GM08714 (cell line): ENCODE measurements around the gene CSTPP1.

Experiments
- H3K4me3 ChIP-seq: fragments of 200-500 bp; sonication (Bioruptor generic); 2 replicates; pipeline ENCODE4 v1.5.1; 2014; ENCODE audit warnings: mild to moderate bottlenecking, low read length, inconsistent platforms
- ZNF274 ChIP-seq: IDR thresholded peaks from 2 replicates; pipeline ENCODE4 v1.6.1; 2012; ENCODE audit warnings: mild to moderate bottlenecking, low read depth, low read length

The CSTPP1 gene

GRCh38 chr11:47175746-47176327 is 239.3 kb downstream of the CSTPP1 start:
- H3K4me3 ChIP-seq = peak overlapping the region; percentile 92
- no peak for TF ChIP-seq ZNF274

GRCh38 chr11:47176328-47177228 is 240.0 kb downstream of the CSTPP1 start, which contains the start of gene ARFGAP2:
TSS of gene ARFGAP2 (minus strand) at chr11:47176879. CDS start at chr11:47176853, 26 bp downstream.
- no peak for TF ChIP-seq ZNF274
- peak within 1 kb of the TSS; percentile 92 for H3K4me3 ChIP-seq

- TF ChIP-seq ZNF274 = no peak
- peak overlapping the region; percentile 74; the same call in 1 of the 2 replicates for H3K4me3 ChIP-seq
These were observed 240.8 kb downstream of the CSTPP1 start for GRCh38 chr11:47177229-47177845.

GRCh38 chr11:47177846-47178245 is 241.3 kb downstream of the CSTPP1 start:
- H3K4me3 ChIP-seq = no peak overlapping the region
- no peak for TF ChIP-seq ZNF274

- no peak overlapping the region for H3K4me3 ChIP-seq
These were observed 241.8 kb downstream of the CSTPP1 start for GRCh38 chr11:47178316-47178715.

GRCh38 chr11:47178737-47179654 is 242.4 kb downstream of the CSTPP1 start:
- no peak for TF ChIP-seq ZNF274
- no peak overlapping the region for H3K4me3 ChIP-seq

More at GRCh38 chr11:47178316-47178715, 241.8 kb downstream of the CSTPP1 start:
- no peak for TF ChIP-seq ZNF274

GRCh38 chr11:47179655-47179991 is 243.1 kb downstream of the CSTPP1 start:
- no peak overlapping the region for H3K4me3 ChIP-seq
- TF ChIP-seq ZNF274 = no peak

GRCh38 chr11:47180006-47180787 is 243.6 kb downstream of the CSTPP1 start:
- TF ChIP-seq ZNF274 = no peak
- no peak overlapping the region for H3K4me3 ChIP-seq

GRCh38 chr11:47181271-47181670 is 244.7 kb downstream of the CSTPP1 start:
- H3K4me3 ChIP-seq = no peak overlapping the region
- TF ChIP-seq ZNF274 = no peak

GRCh38 chr11:47182380-47182779 is 245.8 kb downstream of the CSTPP1 start:
- H3K4me3 ChIP-seq = no peak overlapping the region
- TF ChIP-seq ZNF274 = no peak

DNA sequence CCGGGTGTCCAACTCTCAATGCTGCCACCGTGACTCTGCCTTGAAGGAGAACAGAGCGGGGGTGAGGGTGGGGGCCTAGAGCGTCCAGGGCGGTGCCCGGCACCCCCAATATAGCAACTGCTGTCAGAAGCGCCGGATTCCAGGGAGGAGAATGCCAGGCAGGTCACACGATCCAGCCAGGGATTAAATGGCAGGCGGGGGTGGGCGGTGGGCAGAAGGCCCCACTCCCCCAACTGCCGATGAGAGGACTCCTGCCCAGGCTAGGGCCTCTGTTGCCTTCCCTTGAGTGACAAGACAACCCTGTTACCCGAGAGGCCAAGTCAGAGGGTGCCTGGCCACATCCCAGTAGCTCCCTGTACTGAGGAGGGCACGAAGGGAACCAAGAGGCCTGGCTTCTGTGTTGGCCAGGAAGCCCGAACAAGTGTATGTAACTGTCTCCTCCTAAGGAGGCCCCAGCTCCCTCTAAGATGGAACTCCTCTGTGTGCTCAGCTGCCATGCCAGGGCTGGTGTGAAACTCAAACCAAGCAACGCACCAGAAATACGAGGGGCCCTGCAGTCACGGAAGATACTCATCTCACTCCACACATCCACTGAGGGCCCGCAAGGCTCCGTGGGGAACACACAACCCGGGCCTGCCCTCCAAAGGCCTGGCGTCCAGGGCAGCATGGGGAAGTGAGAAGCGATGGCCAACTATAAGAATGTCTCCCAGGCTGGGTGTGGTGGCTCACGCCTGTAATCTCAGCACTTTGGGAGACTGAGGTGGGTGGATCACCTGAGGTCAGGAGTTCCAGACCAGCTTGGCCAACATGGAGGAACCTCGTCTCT is 246.7 kb downstream of the CSTPP1 start:
- no peak for TF ChIP-seq ZNF274
- no peak overlapping the region for H3K4me3 ChIP-seq

GRCh38 chr11:47183969-47184368 is 247.4 kb downstream of the CSTPP1 start:
- no peak overlapping the region for H3K4me3 ChIP-seq
- TF ChIP-seq ZNF274 = no peak

GRCh38 chr11:47184711-47185304 is 248.2 kb downstream of the CSTPP1 start:
- no peak overlapping the region for H3K4me3 ChIP-seq
- no peak for TF ChIP-seq ZNF274
